NB4 (cell line): ENCODE results near the gene SLC16A9.

ENCODE experiments used
- DNase-seq: peaks from one replicate; pipeline ENCODE4 v3.0.0; 2010; ENCODE audit warnings: low read depth
- H3K4me3 ChIP-seq: one replicate; pipeline ENCODE4 v1.5.1; 2011; ENCODE audit warnings: mild to moderate bottlenecking, low read depth, low read length, moderate library complexity
- MYC ChIP-seq: IDR thresholded peaks from 2 replicates; pipeline ENCODE4 v1.6.1; 2011; ENCODE audit warnings: low read depth, low read length
- POLR2A ChIP-seq: IDR thresholded peaks from 2 replicates; pipeline ENCODE4 v1.6.1; 2011; ENCODE audit warnings: mild to moderate bottlenecking; ENCODE audit not compliant: insufficient read length; ENCODE audit errors: extremely low read depth
- TF ChIP-seq, protein P1 (sequence below): IDR thresholded peaks from one replicate; pipeline ENCODE4 v1.5.1; 2012; ENCODE audit warnings: low read depth, low read length
- TF ChIP-seq, protein P2 (sequence below): IDR thresholded peaks from 2 replicates; pipeline ENCODE4 v1.6.1; 2011; ENCODE audit warnings: low read depth, low read length

The SLC16A9 gene

DNA sequence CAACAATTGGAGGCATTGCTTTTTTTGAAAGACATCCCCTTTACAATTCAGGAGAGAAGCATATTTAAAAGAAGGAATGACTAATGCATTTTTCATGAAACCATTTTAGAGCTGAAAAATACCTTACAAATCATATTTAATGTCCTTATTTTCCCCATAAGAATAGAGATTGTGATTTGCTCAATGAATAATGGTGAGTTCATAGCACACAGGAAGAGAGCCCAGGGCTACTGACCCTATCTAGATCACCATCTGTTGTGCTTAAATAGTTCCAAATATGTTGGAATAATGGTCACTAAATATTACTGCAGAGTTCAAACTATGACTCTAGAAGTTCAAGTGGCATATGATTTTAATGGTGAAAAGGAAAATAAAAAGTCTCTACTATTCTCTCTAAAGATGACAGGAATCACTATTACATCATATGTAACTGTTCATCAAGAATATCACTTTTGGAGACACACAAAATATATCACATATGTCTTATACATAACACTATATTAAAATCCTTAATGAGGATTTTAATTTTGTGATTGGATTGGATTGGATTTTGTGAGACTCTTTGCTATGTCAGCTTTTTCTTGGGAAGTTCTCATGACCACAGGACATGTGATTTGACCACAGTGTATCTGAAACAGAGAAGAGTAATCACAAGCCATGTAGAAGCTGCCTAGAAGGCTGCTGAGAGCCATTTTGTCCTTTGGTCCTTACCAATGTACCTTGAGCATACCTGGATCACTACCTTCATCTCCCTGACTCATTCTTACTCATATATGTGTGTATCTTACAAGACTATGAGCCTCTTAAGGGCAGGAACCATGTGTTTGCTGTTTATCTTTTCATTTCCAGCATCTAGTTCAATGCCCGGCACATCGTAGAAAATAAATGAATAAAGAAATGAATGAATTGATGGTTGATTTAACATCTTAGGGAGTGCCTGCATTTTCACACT is 26.4 kb downstream of the SLC16A9 start:
- no peak for TF ChIP-seq POLR2A
- no peak for TF ChIP-seq MYC
- TF ChIP-seq, protein P1, sequence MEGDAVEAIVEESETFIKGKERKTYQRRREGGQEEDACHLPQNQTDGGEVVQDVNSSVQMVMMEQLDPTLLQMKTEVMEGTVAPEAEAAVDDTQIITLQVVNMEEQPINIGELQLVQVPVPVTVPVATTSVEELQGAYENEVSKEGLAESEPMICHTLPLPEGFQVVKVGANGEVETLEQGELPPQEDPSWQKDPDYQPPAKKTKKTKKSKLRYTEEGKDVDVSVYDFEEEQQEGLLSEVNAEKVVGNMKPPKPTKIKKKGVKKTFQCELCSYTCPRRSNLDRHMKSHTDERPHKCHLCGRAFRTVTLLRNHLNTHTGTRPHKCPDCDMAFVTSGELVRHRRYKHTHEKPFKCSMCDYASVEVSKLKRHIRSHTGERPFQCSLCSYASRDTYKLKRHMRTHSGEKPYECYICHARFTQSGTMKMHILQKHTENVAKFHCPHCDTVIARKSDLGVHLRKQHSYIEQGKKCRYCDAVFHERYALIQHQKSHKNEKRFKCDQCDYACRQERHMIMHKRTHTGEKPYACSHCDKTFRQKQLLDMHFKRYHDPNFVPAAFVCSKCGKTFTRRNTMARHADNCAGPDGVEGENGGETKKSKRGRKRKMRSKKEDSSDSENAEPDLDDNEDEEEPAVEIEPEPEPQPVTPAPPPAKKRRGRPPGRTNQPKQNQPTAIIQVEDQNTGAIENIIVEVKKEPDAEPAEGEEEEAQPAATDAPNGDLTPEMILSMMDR, result no peak
- TF ChIP-seq, protein P2, sequence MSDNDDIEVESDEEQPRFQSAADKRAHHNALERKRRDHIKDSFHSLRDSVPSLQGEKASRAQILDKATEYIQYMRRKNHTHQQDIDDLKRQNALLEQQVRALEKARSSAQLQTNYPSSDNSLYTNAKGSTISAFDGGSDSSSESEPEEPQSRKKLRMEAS, result no peak
- no peak overlapping the region for H3K4me3 ChIP-seq
- no peak for DNase-seq

DNA sequence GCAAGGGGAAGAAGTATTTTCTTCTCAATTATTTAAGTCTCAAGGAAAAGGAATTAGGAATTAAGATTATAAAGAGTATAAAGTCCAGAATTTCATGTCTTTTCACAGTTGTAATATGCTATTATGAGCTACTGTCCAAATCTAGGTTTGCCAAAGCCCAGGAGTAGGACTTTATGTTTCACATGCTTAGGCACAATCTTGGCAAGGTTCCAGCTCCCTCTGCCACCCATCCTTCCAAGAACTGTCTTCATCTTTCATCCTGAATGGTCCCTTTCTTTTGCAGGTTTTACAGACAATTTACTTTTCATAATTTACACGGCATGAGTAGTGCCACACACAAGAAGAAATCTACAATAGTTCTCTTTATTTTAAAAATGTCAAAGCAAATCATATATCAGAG is 29.5 kb downstream of the SLC16A9 start:
- TF ChIP-seq POLR2A (no peak), MYC (no peak)
- TF ChIP-seq, protein P2, result no peak
- TF ChIP-seq, protein P1, result no peak
- no peak overlapping the region for H3K4me3 ChIP-seq
- no peak for DNase-seq

DNA sequence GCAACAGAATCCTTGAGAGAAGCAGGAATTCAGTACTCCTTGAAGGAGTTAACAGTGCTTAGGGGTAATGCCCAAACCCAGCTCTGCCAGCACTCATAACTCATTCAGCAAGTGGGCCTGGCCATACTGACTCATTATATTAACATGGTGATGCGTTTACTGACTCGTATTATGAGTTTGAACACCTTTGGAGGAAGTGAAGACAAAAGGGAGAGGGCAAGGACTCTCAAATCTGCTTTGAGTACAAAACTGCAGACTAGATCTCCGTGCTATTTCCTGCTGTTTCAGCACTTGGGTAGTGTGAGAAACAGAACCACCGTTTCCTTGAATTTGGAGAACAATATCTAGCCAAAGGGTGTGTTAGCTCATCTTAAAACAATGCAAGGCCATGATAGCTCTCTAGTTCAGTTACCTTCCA is 30.8 kb downstream of the SLC16A9 start:
- DNase-seq, result no peak
- no peak for TF ChIP-seq POLR2A
- TF ChIP-seq, protein P1, result no peak
- TF ChIP-seq, protein P2, result no peak
- no peak overlapping the region for H3K4me3 ChIP-seq

DNA sequence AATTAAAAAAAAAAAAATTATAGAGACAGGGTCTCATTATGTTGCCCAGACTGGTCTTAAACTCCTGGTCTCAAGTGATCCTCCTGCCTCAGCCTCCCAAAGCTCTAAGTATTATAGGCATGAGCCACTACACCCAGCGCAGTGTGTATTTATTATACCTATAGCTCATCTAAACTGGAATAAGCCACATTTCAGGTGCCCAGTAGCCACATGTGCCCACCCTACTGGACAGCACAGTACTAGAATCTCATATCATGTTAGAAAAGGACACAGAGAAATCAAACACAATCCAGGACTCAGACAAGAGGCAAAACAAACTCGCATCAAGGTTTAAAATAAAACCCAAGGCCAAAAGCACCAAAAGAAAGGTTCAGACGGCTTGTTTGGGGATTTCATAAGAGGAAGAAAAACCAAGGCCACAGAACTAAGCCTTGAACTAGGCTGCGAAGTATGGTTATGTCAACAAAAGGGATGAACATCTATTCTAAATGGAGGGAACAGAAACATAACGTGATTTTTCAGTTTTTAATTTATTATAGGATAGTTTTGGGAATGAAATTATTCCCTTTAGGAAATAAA is 32.3 kb downstream of the SLC16A9 start:
- DNase-seq, result no peak
- TF ChIP-seq, protein P1, result no peak
- TF ChIP-seq POLR2A, result no peak
- TF ChIP-seq, protein P2, result no peak
- no peak for TF ChIP-seq MYC

DNA sequence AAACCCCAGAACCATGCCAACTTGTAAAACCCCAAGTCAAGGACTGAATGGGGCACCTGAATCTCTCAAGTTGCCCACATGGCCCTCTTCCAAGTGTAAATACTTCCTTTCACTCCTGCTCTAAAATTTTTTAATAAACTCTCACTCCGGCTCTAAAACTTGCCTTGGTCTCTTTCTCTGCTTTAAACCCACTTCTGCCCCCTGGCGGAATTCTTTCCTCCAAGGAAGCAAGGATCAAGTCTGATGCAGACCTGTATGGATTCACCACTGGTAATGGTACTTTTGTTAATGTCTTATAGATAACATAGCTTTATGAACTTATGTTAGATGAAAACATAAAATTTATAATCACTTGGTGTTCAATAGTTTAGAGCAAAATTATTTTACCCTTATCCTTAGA is 33.8 kb downstream of the SLC16A9 start:
- TF ChIP-seq, protein P2, result no peak
- TF ChIP-seq POLR2A (no peak), MYC (no peak)
- TF ChIP-seq, protein P1, result peak; percentile 57
- no peak overlapping the region for H3K4me3 ChIP-seq
- DNase-seq, result peak; percentile 54

More for the DNA sequence above, 32.3 kb downstream of the SLC16A9 start:
- no peak overlapping the region for H3K4me3 ChIP-seq
